Endodermal cell (in vitro differentiated cells): ENCODE measurements around the gene PRDM16. TPM values are rescaled to one million over a fixed set of nuclear protein-coding genes. Genes with fewer than 3 reads are reported as not detected.

Experiments used
- DNase-seq: peaks from one replicate; pipeline ENCODE4 v3.0.0-alpha.2; 2017
- H3K27ac ChIP-seq: 2 replicates; pipeline ENCODE4 v1.5.1; 2013; ENCODE audit warnings: mild to moderate bottlenecking, low read depth, low read length, moderate library complexity
- H3K27me3 ChIP-seq: 2 replicates; pipeline ENCODE4 v1.6.1; 2013; ENCODE audit warnings: mild to moderate bottlenecking, low read length, moderate library complexity; ENCODE audit not compliant: insufficient read depth, control insufficient read depth, poor library complexity, severe bottlenecking
- H3K36me3 ChIP-seq: 2 replicates; pipeline ENCODE4 v1.7.0; 2013; ENCODE audit warnings: mild to moderate bottlenecking, low read length, moderate library complexity; ENCODE audit not compliant: control insufficient read depth, insufficient read depth
- H3K4me1 ChIP-seq: one replicate; pipeline ENCODE4 v1.7.0; 2013; ENCODE audit warnings: low read length; ENCODE audit not compliant: control insufficient read depth, insufficient read depth
- H3K4me3 ChIP-seq: 2 replicates; pipeline ENCODE4 v1.5.1; 2013; ENCODE audit warnings: mild to moderate bottlenecking, low read length, moderate library complexity
- H3K9ac ChIP-seq: 2 replicates; pipeline ENCODE4 v1.6.1; 2013; ENCODE audit warnings: mild to moderate bottlenecking, low read length, moderate library complexity; ENCODE audit not compliant: poor library complexity, severe bottlenecking; ENCODE audit errors: extremely low read depth
- H3K9me3 ChIP-seq: 2 replicates; pipeline ENCODE4 v1.6.1; 2013; ENCODE audit warnings: mild to moderate bottlenecking, low read length, moderate library complexity; ENCODE audit not compliant: control insufficient read depth
- H3K27ac Mint-ChIP-seq: 2 replicates; pipeline ENCODE4 v1.8.0; 2020; ENCODE audit warnings: mixed read lengths
- H3K27me3 Mint-ChIP-seq: 2 replicates; pipeline ENCODE4 v1.8.0; 2021; ENCODE audit warnings: mild to moderate bottlenecking, mixed read lengths; ENCODE audit not compliant: insufficient read depth
- H3K36me3 Mint-ChIP-seq: 2 replicates; pipeline ENCODE4 v1.8.0; 2020; ENCODE audit warnings: low read depth, mixed read lengths
- H3K4me1 Mint-ChIP-seq: 2 replicates; pipeline ENCODE4 v1.8.0; 2020; ENCODE audit warnings: mixed read lengths
- H3K4me3 Mint-ChIP-seq: 2 replicates; pipeline ENCODE4 v1.8.0; 2020; ENCODE audit warnings: mild to moderate bottlenecking, moderate library complexity, mixed read lengths
- H3K9me3 Mint-ChIP-seq: 2 replicates; pipeline ENCODE4 v1.8.0; 2020; ENCODE audit warnings: mild to moderate bottlenecking, mixed read lengths
- whole genome bisulfite sequencing, 2 experiments: methylation state at CpG; one replicate each; pipeline versions ENCODE4 v1.1.5 to v1.1.7; 2013; ENCODE audit warnings: missing lambda C conversion rate in 2 of 2, mixed read lengths in 1 of 2; ENCODE audit not compliant: insufficient coverage in 1 of 2, insufficient read length in 1 of 2; 5-methylcytosine and 5-hydroxymethylcytosine counted together
- total RNA-seq, 2 donors: library from RNA; stranded (reverse); fragmentation: NEBNext Ultra II Directional in 1 of 2; extraction: Animal tissue kit (Norgen Biotek cat#: 25700) in 1 of 2; gene quantifications; 2 replicates in 1 of 2; 3 replicates in 1 of 2; pipeline ENCODE4 v1.2.1, GENCODE V29; 2021
- TF ChIP-seq, protein P1 (sequence below): fragments of 200-600 bp; sonication (generic); conservative IDR thresholded peaks from 2 replicates; pipeline ENCODE4 v1.5.0; 2021; ENCODE audit warnings: antibody characterized with exemption, mild to moderate bottlenecking

PRDM16 gene
- total RNA-seq, 2 donors from 2014 or later = 2.1 to 4.0 TPM

DNA sequence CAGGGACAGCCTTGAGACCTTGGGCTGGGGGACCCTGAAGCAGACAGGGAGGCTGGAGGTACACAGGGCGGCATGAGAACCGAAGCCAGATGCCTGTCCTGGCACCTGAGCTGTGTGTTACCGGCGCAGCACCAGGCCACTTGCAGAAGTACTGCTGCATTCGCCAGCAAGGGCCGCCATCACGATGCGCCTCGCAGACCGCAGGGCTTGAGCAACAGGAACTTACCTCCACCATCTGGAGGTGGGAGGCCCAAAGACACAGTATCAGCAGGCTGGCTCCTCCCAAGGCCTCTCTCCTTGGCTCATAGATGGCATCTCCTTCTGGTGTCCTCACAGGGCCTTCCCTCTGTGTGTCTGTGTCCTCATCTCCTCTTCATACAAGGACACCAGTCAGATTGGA is 90.1 kb downstream of the PRDM16 start:
- Mint-ChIP-seq H3K36me3 (no peaks in the 10 kb centered on the region), H3K27me3 (no peaks in the 10 kb centered on the region), H3K4me3 (no peak overlapping the region), H3K4me1 (no peaks in the 10 kb centered on the region), H3K9me3 (no peaks in the 10 kb centered on the region), H3K27ac (no peak overlapping the region)
- Histone ChIP-seq H3K4me3 (no peak overlapping the region), H3K9me3 (no peaks in the 10 kb centered on the region), H3K27me3 (no peaks in the 10 kb centered on the region), H3K4me1 (no peaks in the 10 kb centered on the region), H3K36me3 (no peaks in the 10 kb centered on the region), H3K27ac (no peak overlapping the region), H3K9ac (no peak overlapping the region)
- WGBS, 2 experiments = 95 to 97% methylated on average over 8 to 10 of the region's 10 CpGs
- no peak for DNase-seq
- TF ChIP-seq, protein P1, sequence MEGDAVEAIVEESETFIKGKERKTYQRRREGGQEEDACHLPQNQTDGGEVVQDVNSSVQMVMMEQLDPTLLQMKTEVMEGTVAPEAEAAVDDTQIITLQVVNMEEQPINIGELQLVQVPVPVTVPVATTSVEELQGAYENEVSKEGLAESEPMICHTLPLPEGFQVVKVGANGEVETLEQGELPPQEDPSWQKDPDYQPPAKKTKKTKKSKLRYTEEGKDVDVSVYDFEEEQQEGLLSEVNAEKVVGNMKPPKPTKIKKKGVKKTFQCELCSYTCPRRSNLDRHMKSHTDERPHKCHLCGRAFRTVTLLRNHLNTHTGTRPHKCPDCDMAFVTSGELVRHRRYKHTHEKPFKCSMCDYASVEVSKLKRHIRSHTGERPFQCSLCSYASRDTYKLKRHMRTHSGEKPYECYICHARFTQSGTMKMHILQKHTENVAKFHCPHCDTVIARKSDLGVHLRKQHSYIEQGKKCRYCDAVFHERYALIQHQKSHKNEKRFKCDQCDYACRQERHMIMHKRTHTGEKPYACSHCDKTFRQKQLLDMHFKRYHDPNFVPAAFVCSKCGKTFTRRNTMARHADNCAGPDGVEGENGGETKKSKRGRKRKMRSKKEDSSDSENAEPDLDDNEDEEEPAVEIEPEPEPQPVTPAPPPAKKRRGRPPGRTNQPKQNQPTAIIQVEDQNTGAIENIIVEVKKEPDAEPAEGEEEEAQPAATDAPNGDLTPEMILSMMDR = no peak

DNA sequence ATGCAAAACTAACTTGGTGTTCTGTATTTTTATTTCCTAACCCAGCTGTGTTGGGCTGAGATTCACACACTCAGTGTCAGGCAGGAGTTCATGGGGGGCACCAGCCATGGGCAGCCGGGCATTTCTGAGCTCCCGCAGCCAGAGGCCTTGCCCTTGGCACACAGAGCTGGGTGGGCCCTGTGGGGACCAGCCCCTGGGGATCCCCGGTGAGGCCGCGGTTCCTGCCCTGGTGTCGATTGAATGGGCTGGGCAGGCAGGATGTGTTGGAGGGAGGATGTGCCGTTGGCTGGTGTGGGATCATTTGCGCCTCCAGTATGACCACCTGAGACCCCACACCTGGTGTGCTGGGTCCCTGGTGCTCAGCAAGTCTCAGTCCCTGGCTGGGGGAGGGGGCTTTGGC is 91.0 kb downstream of the PRDM16 start:
- no peak overlapping the region for H3K4me3 ChIP-seq
- Mint-ChIP-seq H3K9me3 (no peaks in the 10 kb centered on the region), H3K36me3 (no peaks in the 10 kb centered on the region), H3K27me3 (no peaks in the 10 kb centered on the region), H3K27ac (no peak overlapping the region), H3K4me3 (no peak overlapping the region), H3K4me1 (no peaks in the 10 kb centered on the region)
- TF ChIP-seq, protein P1 = no peak
- no peaks in the 10 kb centered on the region for H3K9me3 ChIP-seq
- H3K4me1 ChIP-seq = no peaks in the 10 kb centered on the region
- H3K36me3 ChIP-seq = no peaks in the 10 kb centered on the region
- no peak overlapping the region for H3K9ac ChIP-seq
- 95% methylated on average over 8 of the region's 8 CpGs; no CpG with 5 or more reads in 1 of the 2 experiments for WGBS, 2 experiments
- H3K27ac ChIP-seq = no peak overlapping the region
- H3K27me3 ChIP-seq = no peaks in the 10 kb centered on the region
- no peak for DNase-seq

DNA sequence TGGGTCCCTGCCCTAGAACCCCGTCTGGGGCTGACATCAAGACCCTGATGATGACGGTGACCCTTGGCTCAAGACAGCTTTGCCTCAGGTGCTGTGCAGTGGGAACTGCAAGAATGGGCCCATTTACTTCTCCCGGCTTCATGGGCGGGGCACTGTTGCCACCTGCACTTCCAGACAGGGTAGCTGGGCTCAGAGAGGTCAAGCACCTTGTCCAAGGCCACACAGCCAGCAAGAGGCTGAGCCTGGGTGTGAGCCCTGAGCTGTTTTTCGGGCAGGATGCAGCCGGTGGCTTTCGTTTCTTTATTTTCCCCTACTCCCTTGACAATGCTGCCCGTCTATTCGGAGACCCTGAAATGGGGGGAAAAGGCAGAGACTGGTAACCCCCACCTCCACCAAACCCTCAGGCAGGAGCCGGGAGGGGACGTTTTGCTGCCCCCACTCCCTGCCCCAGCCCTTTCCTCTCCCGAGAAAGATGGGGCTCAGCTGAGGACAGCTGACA is 91.7 kb downstream of the PRDM16 start:
- H3K27me3 Mint-ChIP-seq = no peaks in the 10 kb centered on the region
- no peak overlapping the region for H3K27ac Mint-ChIP-seq
- no peaks in the 10 kb centered on the region for H3K36me3 Mint-ChIP-seq
- no peaks in the 10 kb centered on the region for H3K9me3 Mint-ChIP-seq
- no peaks in the 10 kb centered on the region for H3K4me1 ChIP-seq
- H3K4me1 Mint-ChIP-seq = no peaks in the 10 kb centered on the region
- DNase-seq = no peak
- no peaks in the 10 kb centered on the region for H3K36me3 ChIP-seq
- TF ChIP-seq, protein P1 = no peak
- no peak overlapping the region for H3K4me3 ChIP-seq
- peak overlapping the region; percentile 38 for H3K27ac ChIP-seq
- H3K9me3 ChIP-seq = no peaks in the 10 kb centered on the region
- H3K9ac ChIP-seq = no peak overlapping the region
- H3K4me3 Mint-ChIP-seq = no peak overlapping the region
- no peaks in the 10 kb centered on the region for H3K27me3 ChIP-seq
- 92 to 95% methylated on average over 4 to 12 of the region's 12 CpGs for WGBS, 2 experiments
